Dedifferentiated amniotic fluid mesenchymal stem cell (primary cell): ENCODE results near the gene OR7A10.

Experiments
- DNase-seq: peaks from one replicate; pipeline ENCODE4 v3.0.0-alpha.2; 2016; ENCODE audit errors: extremely low spot score

Gene OR7A10

DNA sequence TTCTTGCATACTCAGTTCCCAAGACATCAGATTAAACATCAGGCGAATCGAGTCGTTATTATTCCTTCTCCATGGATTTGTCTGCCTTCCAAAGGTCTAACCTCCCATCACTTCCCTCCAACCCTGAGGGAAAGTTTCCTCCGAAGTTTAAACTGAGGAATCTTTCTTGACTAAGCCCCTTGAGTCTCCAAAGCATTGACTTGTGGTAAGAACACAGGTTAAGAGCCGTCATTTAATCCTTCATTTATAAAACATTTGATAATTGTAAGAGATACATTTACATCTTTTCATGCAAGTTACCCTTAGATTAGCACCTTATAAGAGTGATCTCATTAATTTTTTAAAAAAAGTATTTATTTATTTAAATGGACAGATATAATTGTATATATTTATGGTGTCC, at the start of gene OR7A10:
TSS of gene OR7A10 (minus strand) at position 101 of the 400 bp plus-strand sequence. CDS start 7,045 bp downstream, outside the sequence.
- DNase-seq: no peak

DNA sequence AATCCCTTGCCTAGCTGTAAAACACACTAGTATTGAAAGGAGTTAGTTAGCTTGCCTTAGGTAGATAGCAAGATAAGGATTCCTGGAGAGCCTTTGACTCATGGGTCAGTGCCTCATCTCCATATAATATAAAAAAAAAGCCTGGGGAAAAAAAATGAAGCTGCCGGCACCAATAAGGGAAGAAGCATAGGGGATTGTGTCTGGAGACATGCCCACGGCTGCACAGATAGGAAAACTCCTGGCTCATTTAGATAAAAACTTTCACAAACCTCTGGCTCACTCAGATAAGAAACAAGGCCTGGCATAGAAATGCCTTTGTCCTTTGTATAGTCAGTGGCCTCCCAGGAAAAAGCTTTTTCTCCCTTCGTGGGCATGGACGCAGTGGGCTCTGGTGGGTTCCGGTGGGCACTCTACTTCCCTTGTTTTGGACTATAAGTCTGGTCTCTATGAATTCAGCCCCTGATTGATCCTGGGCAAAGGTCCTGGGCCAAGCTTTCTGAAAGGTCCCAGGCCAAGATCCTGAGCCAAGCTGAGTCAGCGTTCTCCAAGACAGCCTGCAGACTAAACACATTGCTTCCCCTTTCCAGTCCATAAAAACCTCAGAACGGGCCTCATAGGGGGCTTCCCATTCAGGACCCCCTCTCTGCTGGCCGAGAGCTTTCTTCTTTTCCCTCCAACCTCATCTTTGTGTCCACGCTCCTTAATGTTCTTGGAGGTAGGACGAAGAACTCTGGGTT, 42.1 kb upstream of the OR7A10 start:
- no peak for DNase-seq

DNA sequence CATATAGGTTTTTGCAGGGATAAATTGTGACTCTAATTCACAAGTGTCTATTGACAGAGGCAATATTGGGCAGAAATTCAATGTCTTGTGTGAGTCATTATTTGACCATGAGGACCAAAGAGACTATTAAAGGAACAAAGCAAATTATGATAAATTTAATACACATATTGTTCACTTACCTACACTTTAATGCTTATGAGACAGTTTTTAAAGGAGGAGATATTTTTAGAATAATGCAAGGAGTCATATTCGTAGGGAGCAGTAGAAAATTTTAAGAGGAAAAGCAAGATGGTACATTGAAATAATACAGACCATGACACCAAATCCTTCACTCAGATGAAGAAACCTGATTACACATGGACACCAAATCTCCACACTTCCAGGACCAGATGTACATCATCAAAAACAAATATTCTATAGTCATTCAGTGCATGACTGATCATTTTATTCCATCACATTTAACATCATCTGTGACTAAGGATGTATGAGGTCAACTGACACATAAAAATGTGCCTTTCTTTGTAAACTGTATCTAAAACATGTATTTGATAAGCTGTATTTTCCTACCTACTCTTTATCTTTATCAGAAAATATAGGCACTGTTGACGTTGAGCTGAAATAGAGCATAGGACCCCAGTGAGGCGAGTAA, 41.4 kb upstream of the OR7A10 start:
- no peak for DNase-seq

DNA sequence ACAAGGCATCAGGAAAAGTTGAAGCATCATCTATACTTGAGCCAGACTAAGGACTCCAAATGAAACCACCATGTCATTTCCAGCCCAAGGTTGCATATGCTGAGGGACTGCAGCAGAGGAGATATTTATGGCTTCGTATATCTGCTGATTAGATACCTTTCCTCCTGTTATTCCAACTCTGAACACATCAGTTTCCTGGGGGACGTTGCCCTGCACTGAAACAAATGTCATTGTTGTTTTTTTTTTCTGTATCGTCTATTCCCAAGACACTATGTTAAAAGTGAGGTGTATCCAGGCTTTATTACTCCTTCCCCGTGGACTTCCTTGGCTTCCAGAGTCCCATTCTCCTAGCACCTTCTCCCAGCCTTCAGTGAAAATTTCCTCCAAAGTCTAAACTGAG, 37.3 kb upstream of the OR7A10 start, which contains the start of gene OR7A17:
TSS of gene OR7A17 (minus strand) at position 101 of the 400 bp plus-strand sequence. CDS start 4,777 bp downstream, outside the sequence.
- DNase-seq: no peak

DNA sequence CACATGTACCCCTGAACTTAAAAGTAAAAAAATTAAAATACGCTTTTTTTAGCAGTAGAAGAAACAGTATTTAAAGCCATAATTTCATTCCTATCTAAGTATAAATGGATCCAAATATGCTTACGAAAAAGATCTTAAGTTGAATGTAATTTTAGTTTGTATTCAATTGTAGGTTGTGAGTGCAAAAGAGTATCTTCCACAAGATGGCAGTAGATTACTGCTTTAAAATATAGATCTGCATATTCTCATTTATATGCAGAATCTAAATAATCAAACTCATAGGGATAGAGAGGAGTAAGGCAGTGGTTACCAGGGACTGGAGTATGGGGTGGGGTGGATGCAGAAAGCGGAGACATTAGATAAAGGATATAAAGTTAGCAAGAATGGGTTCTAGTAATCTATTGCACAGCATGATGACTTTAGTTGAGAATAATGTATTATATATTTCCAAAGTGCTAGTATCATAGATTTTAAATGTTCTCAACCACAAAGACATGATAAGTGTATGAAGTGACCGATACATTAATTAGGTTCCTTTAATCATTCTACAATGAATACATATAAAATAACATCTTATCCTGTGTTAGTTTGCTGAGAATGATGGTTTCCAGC, 23.0 kb upstream of the OR7A10 start:
- DNase-seq: no peak

DNA sequence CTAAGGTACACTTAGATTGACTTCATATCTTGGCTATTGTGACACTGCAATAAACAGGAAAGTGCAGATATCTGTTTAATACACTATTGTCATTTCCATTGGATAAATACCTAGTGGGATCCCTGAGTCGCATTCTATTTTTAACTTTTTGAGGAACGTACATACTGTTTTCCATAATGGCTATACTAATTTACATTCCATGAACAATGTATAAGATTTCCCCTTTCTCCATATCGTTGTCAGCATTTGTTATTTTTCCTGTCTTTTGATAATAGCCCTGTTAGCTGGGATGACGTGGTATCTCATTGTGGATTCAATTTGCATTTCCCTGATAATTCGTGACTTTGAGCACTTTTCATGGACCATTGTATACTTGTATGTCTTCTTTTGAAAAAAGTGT, 19.8 kb upstream of the OR7A10 start:
- DNase-seq: no peak

DNA sequence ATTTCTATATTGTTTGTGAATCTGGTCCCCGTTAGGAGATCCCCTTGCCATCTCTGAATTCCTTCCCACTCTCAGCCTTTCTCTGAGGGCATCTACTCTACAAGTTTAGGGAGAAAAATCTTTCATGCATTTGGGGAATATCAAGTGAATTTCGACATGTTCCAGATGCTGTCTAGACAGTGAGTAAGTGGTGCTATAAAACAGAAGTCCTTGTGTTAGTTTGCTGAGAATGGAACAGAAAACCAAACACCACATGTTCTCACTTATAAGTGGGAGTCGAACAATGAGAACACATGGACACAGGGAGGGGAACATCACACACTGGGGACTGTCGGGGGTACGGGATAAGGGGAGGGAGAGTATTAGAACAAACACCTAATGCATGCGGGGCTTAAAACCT, 5.1 kb downstream of the OR7A10 start:
- DNase-seq: no peak

DNA sequence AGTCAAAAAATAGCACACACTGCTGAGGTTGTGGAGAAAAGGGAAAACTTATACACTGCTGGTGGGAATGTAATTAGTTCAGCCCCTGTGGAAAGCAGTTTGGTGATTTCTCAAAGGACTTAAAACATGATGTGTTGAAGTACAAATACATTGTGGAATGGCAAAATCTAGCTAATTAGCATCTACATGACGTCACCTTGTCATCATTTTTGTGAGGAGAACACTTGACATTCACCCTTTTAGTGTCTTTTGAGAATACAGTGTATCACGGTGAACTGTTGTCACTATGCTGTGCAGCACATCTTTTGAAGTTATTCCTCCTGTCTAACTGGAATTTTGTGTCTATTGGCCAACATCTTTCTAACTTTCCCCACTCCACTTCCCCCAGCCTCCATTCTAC, 5.6 kb downstream of the OR7A10 start:
- DNase-seq: no peak

DNA sequence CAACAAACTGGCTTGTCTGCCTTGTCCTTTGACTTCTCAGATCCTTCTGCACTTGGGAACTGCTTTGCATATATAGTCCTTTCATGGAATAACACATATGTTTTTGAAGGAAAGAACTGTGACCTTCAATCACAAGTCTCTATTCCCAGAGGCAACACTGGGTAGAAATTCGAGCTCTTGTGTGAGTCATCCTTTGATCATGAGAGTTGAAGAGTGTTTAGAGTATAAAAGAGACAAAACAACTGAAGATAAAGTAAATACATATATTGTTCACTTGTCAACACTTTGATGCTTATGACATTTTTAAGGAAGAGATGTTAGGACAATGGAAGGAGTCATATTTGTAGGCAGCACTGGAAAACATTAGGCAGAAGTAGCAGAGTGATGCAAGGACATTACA, 8.5 kb downstream of the OR7A10 start:
- no peak for DNase-seq

DNA sequence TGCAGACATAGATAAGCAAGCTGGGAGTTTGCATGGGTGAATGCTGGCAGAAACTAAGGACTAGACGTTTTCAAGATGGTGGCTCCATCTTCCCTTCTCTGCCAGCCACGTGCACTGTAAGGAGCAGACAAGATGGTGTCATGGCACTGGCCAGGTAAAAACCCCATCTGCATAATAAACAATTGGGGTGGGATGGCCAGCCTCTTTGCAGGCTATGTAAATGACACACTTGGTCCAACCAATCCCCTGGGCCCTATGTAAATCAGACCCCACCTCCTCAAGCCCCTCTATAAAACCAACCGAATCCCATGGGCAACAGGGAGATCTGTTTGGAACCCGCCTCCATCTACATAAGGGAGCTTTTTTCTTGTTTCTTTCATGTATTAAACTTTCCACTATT, 11.3 kb downstream of the OR7A10 start:
- no peak for DNase-seq

DNA sequence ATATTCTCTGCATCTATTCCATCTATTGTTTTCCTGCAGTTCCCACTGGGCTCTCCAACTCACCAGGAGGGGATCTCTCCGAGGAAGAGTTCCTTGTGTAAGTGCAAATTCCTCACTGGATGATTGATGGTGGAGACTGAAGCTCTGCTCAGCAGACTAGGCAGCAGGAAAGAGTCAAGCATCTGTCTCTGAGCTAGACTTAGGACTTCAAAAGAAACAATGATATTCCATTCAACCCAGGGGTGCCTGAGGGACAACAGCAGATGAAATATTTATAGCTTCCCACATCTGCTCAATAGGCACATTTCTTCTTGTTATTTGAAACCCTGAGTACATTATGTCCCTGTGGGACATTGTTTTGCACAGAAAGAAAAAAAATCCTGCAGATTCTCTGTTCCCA, 13.7 kb downstream of the OR7A10 start, which contains the start of the genes OR7A5 and OR7C1:
TSS of gene OR7A5 (minus strand) at position 175 of the 400 bp plus-strand sequence. CDS start 6,944 bp downstream, outside the sequence.
TSS of gene OR7C1 (minus strand) at position 175 of the 400 bp plus-strand sequence. CDS start 35,049 bp downstream, outside the sequence.
- DNase-seq: no peak

DNA sequence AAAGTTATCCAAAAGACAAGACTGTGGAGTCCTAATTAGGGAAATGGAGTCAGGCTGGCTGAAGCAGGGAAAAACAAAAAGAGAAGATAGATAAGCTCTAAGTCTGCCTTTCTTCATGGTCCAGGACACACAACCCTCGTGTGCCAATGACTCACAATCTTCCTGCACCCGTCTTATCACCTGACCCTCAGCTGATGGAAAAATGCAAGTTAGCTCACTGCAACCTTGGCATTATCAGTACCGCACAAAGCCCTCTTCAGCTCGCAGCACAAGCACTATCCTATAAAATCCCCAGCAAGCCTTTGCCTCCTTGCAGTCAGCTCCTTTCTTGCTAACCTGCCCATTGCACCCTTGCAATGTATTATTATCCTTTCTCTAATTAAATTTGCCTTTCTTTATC, 18.0 kb downstream of the OR7A10 start:
- no peak for DNase-seq

DNA sequence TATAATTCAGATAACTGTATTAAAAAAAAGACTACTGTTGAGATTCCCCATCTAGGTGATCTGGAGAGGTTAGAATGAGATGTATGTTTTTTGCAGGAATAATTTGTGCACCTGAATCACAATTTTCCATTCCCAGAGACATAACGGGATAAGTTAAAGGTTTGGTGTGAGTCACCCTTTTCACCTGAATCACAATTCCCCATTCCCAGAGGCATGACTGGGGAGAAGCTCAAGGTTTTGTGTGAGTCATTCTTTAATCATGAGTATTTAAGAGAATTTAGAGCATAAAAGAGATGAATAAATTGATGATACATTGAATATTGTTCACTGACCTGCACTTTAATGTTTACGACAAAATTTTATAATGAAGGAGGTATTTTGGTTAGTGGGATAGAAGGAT, 22.7 kb downstream of the OR7A10 start:
- DNase-seq: no peak

DNA sequence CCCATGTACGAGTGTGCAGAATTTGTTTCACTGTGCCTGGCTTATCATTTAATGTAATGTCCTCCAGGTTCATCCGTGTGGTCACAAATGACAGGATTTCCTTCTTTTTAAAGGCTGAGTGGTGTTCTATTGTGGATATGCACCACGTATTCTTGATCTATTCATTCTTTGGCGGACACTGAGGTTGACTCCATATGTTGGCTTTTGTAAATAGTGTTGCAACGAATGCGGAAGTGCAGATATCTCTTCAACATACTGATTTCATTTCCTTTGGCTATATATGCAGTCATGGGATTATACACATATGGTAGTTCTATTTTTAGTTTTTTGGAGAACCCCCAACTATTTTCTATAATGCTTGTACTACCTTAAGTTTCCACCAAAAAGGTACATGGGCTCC, 26.8 kb downstream of the OR7A10 start:
- DNase-seq: no peak

DNA sequence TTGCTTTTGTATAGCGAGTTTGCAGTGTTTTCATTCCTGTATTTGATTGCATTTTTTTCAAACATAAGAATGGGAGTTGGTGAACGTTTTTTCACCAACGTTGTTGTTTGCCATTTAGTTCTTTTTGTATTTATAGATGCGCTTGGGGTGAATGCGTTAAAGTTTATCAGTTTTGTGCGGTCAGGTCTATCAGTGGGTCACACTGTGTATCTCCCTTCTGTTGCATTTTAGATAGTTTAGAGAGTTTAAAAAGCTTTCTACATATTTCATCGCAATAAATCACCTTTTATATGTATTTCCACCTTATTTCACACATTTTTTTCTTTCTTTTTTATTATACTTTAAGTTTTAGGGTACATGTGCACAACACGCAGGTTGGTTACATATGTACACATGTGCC, 30.1 kb downstream of the OR7A10 start:
- DNase-seq: no peak

DNA sequence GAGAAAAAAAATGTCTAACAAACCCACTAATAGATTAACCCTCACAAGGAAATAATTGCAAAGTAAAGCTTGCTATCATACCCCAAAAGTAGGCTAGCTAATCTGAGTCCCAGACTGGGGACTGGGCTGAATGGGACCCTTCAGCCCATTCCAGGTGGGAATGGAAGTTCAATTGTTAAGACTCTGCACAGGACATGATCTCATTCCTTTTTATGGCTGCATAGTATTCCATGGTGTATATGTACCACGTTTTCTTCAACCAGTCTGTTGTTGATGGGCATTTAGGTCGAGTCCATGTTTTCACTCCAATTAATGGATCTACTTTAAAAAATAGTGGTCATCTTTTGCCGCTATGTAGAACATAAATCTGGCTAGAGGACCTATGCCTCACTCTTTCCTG, 31.7 kb downstream of the OR7A10 start:
- DNase-seq: no peak

DNA sequence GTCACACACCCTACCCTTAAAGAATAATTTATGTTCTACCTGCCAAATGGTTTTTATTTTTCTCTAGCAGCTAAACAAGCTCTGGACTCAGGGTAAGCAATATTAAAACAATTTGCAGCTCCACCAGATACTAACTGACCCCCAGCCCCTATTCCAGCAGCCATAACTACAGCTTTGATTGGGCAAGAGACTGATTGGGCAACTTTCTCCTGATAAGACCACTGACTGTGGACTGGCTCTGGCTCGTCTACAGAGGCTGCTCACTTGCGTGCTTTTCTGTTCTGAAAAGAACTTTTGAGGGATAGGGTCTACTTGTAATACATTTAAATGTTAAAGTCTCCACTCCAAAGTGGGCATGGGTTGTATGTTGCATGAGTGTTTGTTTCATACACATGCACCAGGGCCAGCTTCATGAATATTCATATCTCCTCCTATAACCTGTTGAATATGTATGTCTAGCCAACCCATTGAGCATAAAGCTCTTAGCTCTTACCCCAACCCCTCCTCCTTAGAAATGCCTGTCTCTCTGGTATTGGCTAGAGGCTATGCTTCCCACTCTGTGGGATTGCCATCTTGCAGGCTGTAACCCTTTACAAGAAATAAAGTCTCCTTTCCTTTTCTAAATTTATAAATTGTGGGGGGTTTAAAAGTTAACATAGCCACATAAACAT, 33.6 kb downstream of the OR7A10 start:
- DNase-seq: no peak

DNA sequence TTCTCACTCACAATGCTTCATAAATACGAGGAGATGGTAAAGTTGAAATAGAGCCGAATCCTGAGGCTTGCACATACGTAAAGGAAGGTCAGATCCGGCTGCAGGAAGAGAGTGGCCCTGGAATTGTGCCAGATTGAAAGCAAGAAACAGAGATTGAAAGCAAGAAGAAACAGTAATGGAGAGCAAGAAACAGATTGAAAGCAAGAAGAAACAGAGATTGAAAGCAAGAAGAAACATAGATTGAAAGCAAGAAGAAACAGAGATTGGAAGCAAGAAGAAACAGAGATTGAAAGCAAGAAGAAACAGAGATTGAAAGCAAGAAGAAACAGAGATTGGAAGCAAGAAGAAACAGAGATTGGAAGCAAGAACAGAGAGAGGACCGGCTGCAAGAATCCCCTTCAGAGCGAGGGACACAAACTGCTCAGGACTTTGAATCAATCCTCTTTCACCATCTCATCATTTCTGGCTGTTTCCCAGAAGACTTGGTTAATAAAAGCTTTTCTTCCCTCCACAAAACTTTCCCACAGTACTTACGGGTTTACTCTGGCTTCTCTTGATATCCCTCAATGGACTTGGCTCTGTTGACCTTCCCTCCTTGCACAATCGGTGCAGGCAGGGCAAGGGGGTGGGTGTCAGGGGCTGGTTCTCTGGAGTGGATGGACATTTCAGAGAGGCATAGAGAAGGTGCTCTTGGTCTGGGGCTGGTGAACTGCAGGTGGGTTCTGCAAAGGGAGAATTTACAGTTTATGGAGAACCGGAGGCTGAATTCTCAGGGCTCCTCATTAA, 39.3 kb downstream of the OR7A10 start:
- no peak for DNase-seq

DNA sequence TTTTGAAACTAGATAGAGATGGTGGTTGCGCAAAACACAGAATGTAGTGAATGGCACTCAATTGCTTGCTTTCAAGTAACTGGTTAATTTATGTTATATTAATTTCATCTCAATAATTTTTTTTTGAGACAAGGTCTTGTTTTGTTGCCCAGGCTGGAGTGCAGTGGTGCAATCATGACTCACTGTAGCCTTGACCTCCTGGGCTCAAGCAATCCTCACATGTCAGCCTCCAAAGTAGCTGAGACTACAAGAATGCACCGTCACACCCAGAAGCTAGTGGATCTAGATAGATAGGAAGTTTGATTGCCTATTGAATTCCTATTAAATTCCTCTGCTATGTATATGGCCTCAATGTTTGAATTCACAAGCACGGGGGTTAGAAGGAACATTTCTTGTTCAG, 44.0 kb downstream of the OR7A10 start:
- no peak for DNase-seq

DNA sequence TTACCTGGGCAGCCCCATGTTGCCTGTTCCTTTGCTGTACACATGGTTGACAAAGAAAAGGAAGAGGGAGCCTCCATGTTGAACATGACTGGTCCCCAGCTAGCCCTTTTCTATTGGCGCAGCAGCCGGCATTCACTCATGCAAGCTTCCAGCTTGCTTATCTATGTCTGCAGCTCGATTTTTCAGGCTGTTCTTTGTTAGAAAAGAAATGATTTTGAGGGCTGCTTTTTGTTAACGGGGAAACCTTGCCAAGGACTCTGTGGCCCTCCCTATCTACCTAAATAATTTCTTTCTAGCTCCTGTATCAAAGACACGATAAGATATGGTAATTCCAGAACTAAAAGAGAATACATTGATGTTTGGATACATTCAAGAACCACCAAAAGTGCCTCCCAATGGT, 50.0 kb downstream of the OR7A10 start:
- no peak for DNase-seq

DNA sequence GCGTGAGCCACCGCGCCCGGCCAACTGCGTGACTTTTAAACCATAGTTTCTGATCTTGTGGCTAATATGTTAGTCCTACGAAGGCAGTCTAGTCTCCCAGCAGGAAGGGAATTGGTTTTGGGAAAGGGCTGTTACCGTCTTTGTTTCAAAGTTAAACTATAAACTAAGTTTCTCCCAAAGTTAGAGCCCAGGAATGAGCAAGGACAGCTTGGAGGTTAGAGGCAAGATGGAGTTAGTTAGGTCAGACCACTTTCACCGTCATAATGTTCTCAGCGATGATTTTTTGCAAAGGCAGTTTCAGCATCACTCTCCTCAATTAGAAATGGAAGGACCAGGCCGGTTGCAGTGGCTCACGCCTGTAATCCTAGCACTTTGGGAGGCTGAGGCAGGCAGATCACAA, 52.7 kb downstream of the OR7A10 start:
- no peak for DNase-seq
